ENCODE measurements around the gene P2RX1. TPM values are rescaled to one million over a fixed set of nuclear protein-coding genes. Genes with fewer than 3 reads are reported as not detected.

Gene P2RX1
- total RNA-seq, 2 experiments from 2014 or later, result 0.12 TPM; not detected in 1

GRCh38 chr17:3917391-3917931 lies 1.2 kb upstream of the P2RX1 start:
- Mint-ChIP-seq H3K27me3 (no peaks in the 10 kb centered on the region), H3K4me1 (peaks cover 30% of the 10 kb centered on the region), H3K9me3 (no peaks in the 10 kb centered on the region), H3K36me3 (ENCODE audit: low read depth) (no peaks in the 10 kb centered on the region), H3K27ac (peak overlapping the region; percentile 31), H3K4me3 (no peak overlapping the region)
- ChIA-PET POLR2A (no interaction called here), CTCF (interaction anchor here (1.1 to 1.5 kb wide), 3 partner anchors 14 to 180 kb away, joined by 3 read pairs; partner anchors contain the start of gene NCBP3)
- DNase-seq, result no peak

GRCh38 chr17:3916825-3917224 lies 560 bp upstream of the P2RX1 start:
- Mint-ChIP-seq H3K27me3 (no peaks in the 10 kb centered on the region), H3K4me1 (peaks cover 32% of the 10 kb centered on the region), H3K27ac (peak overlapping the region; percentile 31), H3K4me3 (no peak overlapping the region), H3K9me3 (no peaks in the 10 kb centered on the region), H3K36me3 (ENCODE audit: low read depth) (no peaks in the 10 kb centered on the region)
- CTCF ChIA-PET, result interaction anchor here (1.1 to 2.1 kb wide), 4 partner anchors 14 to 180 kb away, joined by 3 to 6 read pairs (median 4); partner anchors contain the start of gene NCBP3
- DNase-seq, result no peak
- POLR2A ChIA-PET, result no interaction called here

GRCh38 chr17:3915581-3915994 lies 677 bp downstream of the P2RX1 start:
- ChIA-PET CTCF (interaction anchor here (0.5 to 2.9 kb wide), 6 partner anchors 52 to 170 kb away, joined by 3 to 21 read pairs (median 4); partner anchors contain the start of gene NCBP3), POLR2A (no interaction called here)
- no peaks in the 10 kb centered on the region for H3K36me3 Mint-ChIP-seq (ENCODE audit: low read depth)
- no peaks in the 10 kb centered on the region for H3K9me3 Mint-ChIP-seq
- no peak for DNase-seq
- no peak overlapping the region for H3K4me3 Mint-ChIP-seq
- peaks cover 44% of the 10 kb centered on the region for H3K4me1 Mint-ChIP-seq
- no peaks in the 10 kb centered on the region for H3K27me3 Mint-ChIP-seq
- H3K27ac Mint-ChIP-seq, result no peak overlapping the region

GRCh38 chr17:3914312-3914670 lies 2.0 kb downstream of the P2RX1 start:
- peaks cover 48% of the 10 kb centered on the region for H3K4me1 Mint-ChIP-seq
- ChIA-PET POLR2A (no interaction called here), CTCF (interaction anchor here (0.6 to 3.5 kb wide), 42 partner anchors 8 to 262 kb away, joined by 3 to 21 read pairs (median 4); partner anchors contain the start of genes CAMKK1, CYB5D2, NCBP3 and ZZEF1)
- no peaks in the 10 kb centered on the region for H3K27me3 Mint-ChIP-seq
- peak overlapping the region; percentile 10 for H3K27ac Mint-ChIP-seq
- H3K4me3 Mint-ChIP-seq, result no peak overlapping the region
- H3K36me3 Mint-ChIP-seq (ENCODE audit: low read depth), result no peaks in the 10 kb centered on the region
- no peaks in the 10 kb centered on the region for H3K9me3 Mint-ChIP-seq
- DNase-seq, result no peak

GRCh38 chr17:3913531-3914311 lies 2.5 kb downstream of the P2RX1 start:
- CTCF ChIA-PET, result interaction anchor here (0.6 to 3.5 kb wide), 42 partner anchors 9 to 263 kb away, joined by 3 to 21 read pairs (median 4); partner anchors contain the start of genes CAMKK1, CYB5D2, NCBP3 and ZZEF1
- DNase-seq, result peak; percentile 82
- H3K4me3 Mint-ChIP-seq, result no peak overlapping the region
- H3K9me3 Mint-ChIP-seq, result no peaks in the 10 kb centered on the region
- peaks cover 48% of the 10 kb centered on the region for H3K4me1 Mint-ChIP-seq
- H3K27me3 Mint-ChIP-seq, result no peaks in the 10 kb centered on the region
- no peaks in the 10 kb centered on the region for H3K36me3 Mint-ChIP-seq (ENCODE audit: low read depth)
- POLR2A ChIA-PET, result no interaction called here
- H3K27ac Mint-ChIP-seq, result peak overlapping the region; percentile 10

- DNase-seq, result no peak
- Mint-ChIP-seq H3K4me1 (peaks cover 48% of the 10 kb centered on the region), H3K27me3 (no peaks in the 10 kb centered on the region), H3K36me3 (ENCODE audit: low read depth) (no peaks in the 10 kb centered on the region), H3K27ac (no peak overlapping the region), H3K4me3 (no peak overlapping the region), H3K9me3 (no peaks in the 10 kb centered on the region)
- ChIA-PET CTCF (interaction anchor here (1.4 to 3.5 kb wide), 17 partner anchors 8 to 175 kb away, joined by 3 to 21 read pairs (median 9); partner anchors contain the start of gene NCBP3), POLR2A (interaction anchor here (0.6 kb wide), 1 partner anchor 788 kb away, joined by 3 read pairs; no protein-coding TSS in a partner anchor)
Measured at GRCh38 chr17:3912827-3913226, 3.4 kb downstream of the P2RX1 start.

GRCh38 chr17:3911271-3912053 lies 4.8 kb downstream of the P2RX1 start:
- Mint-ChIP-seq H3K36me3 (ENCODE audit: low read depth) (no peaks in the 10 kb centered on the region), H3K9me3 (no peaks in the 10 kb centered on the region), H3K27ac (peak overlapping the region; percentile 83), H3K4me1 (peaks cover 40% of the 10 kb centered on the region), H3K27me3 (no peaks in the 10 kb centered on the region), H3K4me3 (peak overlapping the region; percentile 0)
- DNase-seq, result peak; percentile 67
- ChIA-PET POLR2A (interaction anchor here (0.6 kb wide), 1 partner anchor 261 kb away, joined by 3 read pairs; no protein-coding TSS in a partner anchor), CTCF (interaction anchor here (0.6 to 3.5 kb wide), 4 partner anchors 65 to 304 kb away, joined by 3 to 11 read pairs (median 6); partner anchors contain the start of gene NCBP3)

GRCh38 chr17:3910420-3911270 lies 5.6 kb downstream of the P2RX1 start:
- H3K27me3 Mint-ChIP-seq, result no peaks in the 10 kb centered on the region
- H3K4me1 Mint-ChIP-seq, result peaks cover 32% of the 10 kb centered on the region
- H3K9me3 Mint-ChIP-seq, result no peaks in the 10 kb centered on the region
- DNase-seq, result no peak
- CTCF ChIA-PET, result interaction anchor here (0.6 to 1.9 kb wide), 2 partner anchors 64 to 68 kb away, joined by 3 to 8 read pairs; partner anchors contain the start of gene NCBP3
- H3K4me3 Mint-ChIP-seq, result peak overlapping the region; percentile 0
- H3K36me3 Mint-ChIP-seq (ENCODE audit: low read depth), result no peaks in the 10 kb centered on the region
- POLR2A ChIA-PET, result interaction anchor here (0.6 kb wide), 1 partner anchor 15 kb away, joined by 5 read pairs; no protein-coding TSS in a partner anchor
- peak overlapping the region; percentile 83 for H3K27ac Mint-ChIP-seq

- Mint-ChIP-seq H3K9me3 (no peaks in the 10 kb centered on the region), H3K27ac (no peak overlapping the region), H3K27me3 (no peaks in the 10 kb centered on the region), H3K4me3 (no peak overlapping the region), H3K4me1 (peaks cover 29% of the 10 kb centered on the region), H3K36me3 (ENCODE audit: low read depth) (no peaks in the 10 kb centered on the region)
- POLR2A ChIA-PET, result no interaction called here
- DNase-seq, result no peak
- CTCF ChIA-PET, result interaction anchor here (1.6 kb wide), 1 partner anchor 60 kb away, joined by 3 read pairs; no protein-coding TSS in a partner anchor
Measured at GRCh38 chr17:3909257-3909656, 7.0 kb downstream of the P2RX1 start.

GRCh38 chr17:3907483-3908216 lies 8.6 kb downstream of the P2RX1 start:
- no peak overlapping the region for H3K4me3 Mint-ChIP-seq
- CTCF ChIA-PET, result interaction anchor here (0.7 to 1.6 kb wide), 5 partner anchors 11 to 179 kb away, joined by 3 to 4 read pairs (median 3); partner anchors contain the start of gene NCBP3
- H3K9me3 Mint-ChIP-seq, result no peaks in the 10 kb centered on the region
- H3K27ac Mint-ChIP-seq, result no peak overlapping the region
- no peak for DNase-seq
- peaks cover 20% of the 10 kb centered on the region for H3K4me1 Mint-ChIP-seq
- no peaks in the 10 kb centered on the region for H3K27me3 Mint-ChIP-seq
- no peaks in the 10 kb centered on the region for H3K36me3 Mint-ChIP-seq (ENCODE audit: low read depth)
- POLR2A ChIA-PET, result no interaction called here

GRCh38 chr17:3906881-3907280 lies 9.4 kb downstream of the P2RX1 start:
- peaks cover 16% of the 10 kb centered on the region for H3K4me1 Mint-ChIP-seq
- H3K4me3 Mint-ChIP-seq, result no peak overlapping the region
- CTCF ChIA-PET, result interaction anchor here (1.0 to 1.5 kb wide), 2 partner anchors 10 to 61 kb away, joined by 3 to 4 read pairs; partner anchors contain the start of gene NCBP3

More at GRCh38 chr17:3906881-3907280, 9.4 kb downstream of the P2RX1 start:
- no peaks in the 10 kb centered on the region for H3K27me3 Mint-ChIP-seq
- POLR2A ChIA-PET, result no interaction called here
- DNase-seq, result no peak
- no peaks in the 10 kb centered on the region for H3K9me3 Mint-ChIP-seq
- no peak overlapping the region for H3K27ac Mint-ChIP-seq
- H3K36me3 Mint-ChIP-seq (ENCODE audit: low read depth), result no peaks in the 10 kb centered on the region
